RPMI7951 (cell line): ENCODE data around the gene GPD2. TPM values are rescaled to one million over a fixed set of nuclear protein-coding genes. Genes with fewer than 3 reads are reported as not detected.
A peak's percentile ranks its signal among the peaks of the same experiment; 100 is the strongest.
"Not testable (repeated sequence)": the region's sequence is repeated elsewhere in the genome, so short reads cannot be mapped to it uniquely, and the experiment has no call there.

Experiments
- DNase-seq: peaks from one replicate; pipeline ENCODE4 v3.0.0-alpha.2; 2012; ENCODE audit warnings: low read depth
- total RNA-seq: library from RNA; depleted of rRNA; stranded (reverse); fragments of >200 nt; shearing (Covaris generic); gene quantifications from 2 replicates; pipeline ENCODE4 v1.2.3, GENCODE V29; 2014

GPD2 gene
- total RNA-seq, 1 experiment from 2014 or later: 103 TPM

- peak; percentile 48 for DNase-seq
Measured at GRCh38 chr2:156589381-156590079, 153.4 kb downstream of the GPD2 start.

- no peak for DNase-seq
Measured at GRCh38 chr2:156590085-156590739, 154.0 kb downstream of the GPD2 start.

- no peak for DNase-seq
Measured at GRCh38 chr2:156592809-156593593, 156.8 kb downstream of the GPD2 start.

GRCh38 chr2:156593594-156593921 is 157.4 kb downstream of the GPD2 start:
- no peak for DNase-seq

GRCh38 chr2:156598563-156598962 is 162.4 kb downstream of the GPD2 start:
- DNase-seq: no peak

- no peak for DNase-seq
Measured at GRCh38 chr2:156600196-156600595, 164.0 kb downstream of the GPD2 start.

- DNase-seq: no peak
Measured at GRCh38 chr2:156601855-156602551, 165.8 kb downstream of the GPD2 start.

GRCh38 chr2:156602552-156602933 is 166.4 kb downstream of the GPD2 start:
- no peak for DNase-seq

GRCh38 chr2:156615836-156616322 is 179.7 kb downstream of the GPD2 start:
- no peak for DNase-seq

- DNase-seq: not testable (repeated sequence)
Measured at GRCh38 chr2:156618071-156618470, 181.9 kb downstream of the GPD2 start.

- DNase-seq: no peak
Measured at GRCh38 chr2:156619021-156619539, 182.9 kb downstream of the GPD2 start.

GRCh38 chr2:156622491-156622890 is 186.3 kb downstream of the GPD2 start:
- no peak for DNase-seq

GRCh38 chr2:156625360-156626170 is 189.4 kb downstream of the GPD2 start:
- DNase-seq: no peak

GRCh38 chr2:156626931-156627330 is 190.8 kb downstream of the GPD2 start:
- DNase-seq: no peak

- DNase-seq: no peak
Measured at GRCh38 chr2:156630579-156631337, 194.6 kb downstream of the GPD2 start.

GRCh38 chr2:156635646-156636045 is 199.5 kb downstream of the GPD2 start:
- no peak for DNase-seq
